Breast epithelium (tissue), 4 donors: ENCODE results near the gene KCND2. TPM values are rescaled to one million over a fixed set of nuclear protein-coding genes. Genes with fewer than 3 reads are reported as not detected.

ENCODE experiments used
- DNase-seq, 2 donors: peaks; one replicate each; pipeline ENCODE4 v3.0.0-alpha.2; 2019; ENCODE audit warnings: low spot score in 2 of 2
- H3K27ac ChIP-seq, 2 donors: fragments of 200-600 bp; sonication (generic) in 1 of 2; one replicate each; pipeline ENCODE4 v1.5.1; 2016 to 2019; ENCODE audit warnings: mild to moderate bottlenecking in 1 of 2
- H3K27me3 ChIP-seq, 2 donors: fragments of 200-600 bp; sonication (generic) in 1 of 2; one replicate each; pipeline versions ENCODE4 v1.5.1 to v1.6.0; 2017 to 2019; ENCODE audit warnings: control low read depth in 1 of 2, mild to moderate bottlenecking in 1 of 2
- H3K36me3 ChIP-seq: fragments of 200-600 bp; one replicate; pipeline ENCODE4 v1.5.1; 2019
- H3K4me1 ChIP-seq, 2 donors: fragments of 200-600 bp; sonication (generic); one replicate each; pipeline ENCODE4 v1.5.1; 2016 to 2019; ENCODE audit warnings: control low read depth in 1 of 2
- H3K4me3 ChIP-seq, 3 donors: fragments of 200-600 bp; sonication (generic); 1 replicate in 2 of 3; 2 replicates in 1 of 3; pipeline ENCODE4 v1.5.1; 2016 to 2019; ENCODE audit warnings: mild to moderate bottlenecking in 3 of 3, moderate library complexity in 2 of 3
- H3K9me3 ChIP-seq, 2 donors: fragments of 200-600 bp; sonication (generic) in 1 of 2; one replicate each; pipeline ENCODE4 v1.5.1; 2016 to 2019; ENCODE audit warnings: control low read depth in 1 of 2
- CTCF ChIP-seq, 3 donors: fragments of 450-650 bp; IDR thresholded peaks; one replicate each; pipeline ENCODE4 v1.5.1; 2016 to 2017; ENCODE audit warnings: antibody characterized with exemption in 3 of 3, mild to moderate bottlenecking in 3 of 3, moderate library complexity in 3 of 3
- POLR2A ChIP-seq: fragments of 450-650 bp; IDR thresholded peaks from one replicate; pipeline ENCODE4 v1.6.1; 2016; ENCODE audit warnings: antibody characterized with exemption, mild to moderate bottlenecking, moderate library complexity
- POLR2AphosphoS5 ChIP-seq, 3 donors: sonication (generic); formaldehyde crosslinking; IDR thresholded peaks; one replicate each; pipeline ENCODE4 v1.6.1; 2017; ENCODE audit warnings: antibody characterized with exemption in 3 of 3
- intact Hi-C: fragments of 100-400 bp; cut with DNase I; formaldehyde crosslinking; loops from one replicate; pipeline ENCODE4 v1.15.1; 2023; ENCODE audit warnings: low total_unique reads
- total RNA-seq, 3 donors: library from RNA; depleted of rRNA; stranded (reverse); fragments of >200 nt; gene quantifications; one replicate each; pipeline ENCODE4 v1.1.0, GENCODE V29; 2016

Gene KCND2
- total RNA-seq, 3 donors from 2014 or later: 1.9 to 3.6 (median 2.6) TPM

- H3K4me1 ChIP-seq: no peaks in the 10 kb centered on the region
Measured at GRCh38 chr7:120725376-120726039, 452.5 kb downstream of the KCND2 start.

GRCh38 chr7:120729245-120729644 is 456.3 kb downstream of the KCND2 start:
- no peaks in the 10 kb centered on the region for H3K4me1 ChIP-seq
- H3K4me3 ChIP-seq: no peak overlapping the region
- no peak for TF ChIP-seq POLR2AphosphoS5 (IDR thresholded peaks at IDR 0.05)
- no peak for TF ChIP-seq POLR2A
- no peak for TF ChIP-seq CTCF (IDR thresholded peaks at IDR 0.05)
- H3K9me3 ChIP-seq: no peaks in the 10 kb centered on the region
- no peak overlapping the region for H3K27ac ChIP-seq
- no peaks in the 10 kb centered on the region for H3K36me3 ChIP-seq
- intact Hi-C loops: no loop called here
- H3K27me3 ChIP-seq: no peaks in the 10 kb centered on the region
- DNase-seq: no peak

More at GRCh38 chr7:120725376-120726039, 452.5 kb downstream of the KCND2 start:
- Histone ChIP-seq H3K36me3 (no peaks in the 10 kb centered on the region), H3K9me3 (no peaks in the 10 kb centered on the region), H3K4me3 (no peak overlapping the region), H3K27me3 (no peaks in the 10 kb centered on the region), H3K27ac (no peak overlapping the region)
- no peak for DNase-seq
- intact Hi-C loops: no loop called here
- TF ChIP-seq CTCF (IDR thresholded peaks at IDR 0.05) (peak in 2 of 3 donors; percentile 35 to 51), POLR2AphosphoS5 (IDR thresholded peaks at IDR 0.05) (no peak)

GRCh38 chr7:120731271-120731670 is 458.3 kb downstream of the KCND2 start:
- H3K36me3 ChIP-seq: no peaks in the 10 kb centered on the region
- H3K4me3 ChIP-seq: no peak overlapping the region
- H3K9me3 ChIP-seq: no peaks in the 10 kb centered on the region
- no peaks in the 10 kb centered on the region for H3K4me1 ChIP-seq
- intact Hi-C loops: no loop called here
- no peak overlapping the region for H3K27ac ChIP-seq
- H3K27me3 ChIP-seq: no peaks in the 10 kb centered on the region
- TF ChIP-seq CTCF (IDR thresholded peaks at IDR 0.05): no peak
- TF ChIP-seq POLR2A: no peak
- TF ChIP-seq POLR2AphosphoS5 (IDR thresholded peaks at IDR 0.05): no peak
- no peak for DNase-seq

GRCh38 chr7:120732256-120732655 is 459.3 kb downstream of the KCND2 start:
- Histone ChIP-seq H3K4me1 (no peaks in the 10 kb centered on the region), H3K36me3 (no peaks in the 10 kb centered on the region), H3K9me3 (no peaks in the 10 kb centered on the region), H3K27ac (no peak overlapping the region), H3K27me3 (no peaks in the 10 kb centered on the region), H3K4me3 (no peak overlapping the region)
- no peak for DNase-seq
- TF ChIP-seq POLR2A: no peak
- TF ChIP-seq CTCF (IDR thresholded peaks at IDR 0.05): no peak
- TF ChIP-seq POLR2AphosphoS5 (IDR thresholded peaks at IDR 0.05): no peak
- intact Hi-C loops: no loop called here

GRCh38 chr7:120733143-120733542 is 460.2 kb downstream of the KCND2 start:
- DNase-seq: no peak
- Histone ChIP-seq H3K27me3 (no peaks in the 10 kb centered on the region), H3K4me3 (no peak overlapping the region), H3K27ac (no peak overlapping the region), H3K9me3 (no peaks in the 10 kb centered on the region), H3K4me1 (no peaks in the 10 kb centered on the region), H3K36me3 (no peaks in the 10 kb centered on the region)
- intact Hi-C loops: no loop called here
- TF ChIP-seq POLR2AphosphoS5 (IDR thresholded peaks at IDR 0.05): no peak
- no peak for TF ChIP-seq CTCF (IDR thresholded peaks at IDR 0.05)
- TF ChIP-seq POLR2A: no peak
